EL (cell line): ENCODE results near the gene EVL.
"Not testable (repeated sequence)": the region's sequence is repeated elsewhere in the genome, so short reads cannot be mapped to it uniquely, and the experiment has no call there.

ENCODE experiments used
- DNase-seq: peaks from one replicate; pipeline ENCODE4 v3.0.0-alpha.2; 2016

EVL gene

DNA sequence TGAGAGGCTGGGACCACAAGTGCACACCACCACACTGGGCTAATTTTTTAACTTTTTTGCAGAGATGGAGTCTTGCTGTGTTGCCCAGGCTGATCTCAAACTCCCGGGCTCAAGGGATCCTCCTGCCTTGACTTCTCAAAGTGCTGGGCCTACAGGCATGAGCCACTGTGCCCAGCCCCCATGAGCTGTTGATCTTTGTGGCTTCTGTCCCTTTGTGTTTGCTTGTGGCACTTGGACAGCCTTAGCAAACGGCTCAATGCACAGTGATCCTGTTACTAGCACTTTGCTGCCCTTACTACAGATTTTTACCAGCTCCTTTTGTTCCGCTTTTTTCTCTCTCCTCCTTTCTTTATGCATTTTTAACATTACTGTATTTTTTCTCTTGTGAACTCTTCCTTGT, 25.3 kb upstream of the EVL start:
- DNase-seq: no peak

DNA sequence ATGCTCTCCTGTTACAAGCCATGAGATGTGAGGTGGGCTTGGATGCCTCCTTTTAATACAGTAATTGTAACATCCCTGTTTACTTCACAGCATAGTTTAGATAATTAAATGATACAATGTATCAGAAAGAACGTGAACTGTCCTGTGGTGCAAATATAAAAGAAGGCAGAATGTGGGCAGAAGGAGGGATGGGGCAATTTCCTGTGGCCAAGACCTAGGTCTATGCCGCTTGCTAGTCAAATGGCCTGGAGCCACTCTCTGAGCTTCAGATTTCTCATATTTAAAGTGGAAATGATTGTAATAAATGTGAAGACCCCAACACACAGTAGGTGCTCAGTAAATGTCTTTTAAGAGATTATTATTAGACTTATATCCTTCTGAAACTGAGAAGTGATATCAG, 24.0 kb upstream of the EVL start:
- no peak for DNase-seq

DNA sequence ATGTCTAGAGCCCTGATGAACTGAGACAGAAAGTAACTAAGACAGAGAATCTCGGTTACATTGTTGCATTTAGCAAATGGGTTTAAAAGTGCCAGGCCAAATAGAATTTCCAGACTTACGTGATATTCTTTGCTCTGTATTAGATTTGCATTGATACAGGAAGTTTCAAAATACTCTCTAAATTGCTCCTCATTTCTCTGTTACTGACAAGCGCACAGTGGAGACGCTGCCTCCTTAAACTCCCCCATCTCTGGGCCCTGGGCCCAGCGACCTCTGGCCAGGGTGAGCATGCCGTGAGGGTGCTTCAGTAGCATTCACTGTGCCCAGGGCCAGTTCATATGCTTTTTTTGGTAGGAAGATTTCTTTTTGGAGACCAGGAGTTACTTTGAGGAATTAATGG, 22.9 kb upstream of the EVL start:
- no peak for DNase-seq

GRCh38 chr14:100045642-100046344, 19.4 kb upstream of the EVL start:
- DNase-seq: peak; percentile 69

- no peak for DNase-seq
Measured at GRCh38 chr14:100047600-100047999, 17.6 kb upstream of the EVL start.

- DNase-seq: no peak
Measured at GRCh38 chr14:100048786-100049185, 16.4 kb upstream of the EVL start.

GRCh38 chr14:100049220-100049619, 16.0 kb upstream of the EVL start:
- DNase-seq: peak; percentile 30

DNA sequence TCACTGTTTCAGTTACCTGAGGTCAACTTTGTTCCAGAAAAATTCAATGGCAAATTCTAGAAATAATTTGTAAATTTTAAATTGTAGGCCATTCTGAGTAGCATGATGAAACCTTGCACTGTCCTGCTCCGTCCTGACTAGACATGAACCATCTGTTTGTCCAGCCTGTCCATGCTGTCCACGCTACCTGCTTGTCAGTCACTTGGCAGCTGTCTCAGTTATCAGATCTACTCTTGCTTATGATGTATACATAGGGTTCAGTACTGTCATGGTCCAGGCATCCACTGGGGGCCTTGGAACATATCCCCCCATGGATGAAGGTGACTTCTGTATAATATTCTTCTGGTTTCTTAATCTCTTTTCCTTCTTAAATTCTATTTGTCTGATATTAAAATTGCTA, 14.1 kb upstream of the EVL start:
- DNase-seq: no peak

DNA sequence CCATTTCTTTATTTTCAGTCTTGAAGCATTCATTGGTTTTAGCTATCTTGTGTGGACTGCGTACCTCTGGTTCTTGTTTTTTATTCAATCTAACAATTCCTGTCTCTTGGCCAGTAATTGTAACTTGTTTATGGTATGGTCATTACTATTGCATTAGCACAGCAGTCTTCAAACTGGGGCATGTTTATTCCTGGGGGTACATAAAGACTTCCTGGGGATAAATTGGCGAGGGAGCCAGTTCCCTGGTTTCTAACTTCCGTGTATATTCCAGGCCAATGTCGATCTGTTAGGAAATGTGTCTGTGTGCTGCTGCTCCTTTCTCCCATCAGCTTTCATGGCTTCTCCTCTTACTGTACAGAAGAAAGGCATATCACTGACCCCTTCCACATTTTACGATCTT, 13.7 kb upstream of the EVL start:
- DNase-seq: no peak

- DNase-seq: no peak
Measured at GRCh38 chr14:100052819-100053218, 12.4 kb upstream of the EVL start.

GRCh38 chr14:100054316-100055075, 10.7 kb upstream of the EVL start:
- no peak for DNase-seq

DNA sequence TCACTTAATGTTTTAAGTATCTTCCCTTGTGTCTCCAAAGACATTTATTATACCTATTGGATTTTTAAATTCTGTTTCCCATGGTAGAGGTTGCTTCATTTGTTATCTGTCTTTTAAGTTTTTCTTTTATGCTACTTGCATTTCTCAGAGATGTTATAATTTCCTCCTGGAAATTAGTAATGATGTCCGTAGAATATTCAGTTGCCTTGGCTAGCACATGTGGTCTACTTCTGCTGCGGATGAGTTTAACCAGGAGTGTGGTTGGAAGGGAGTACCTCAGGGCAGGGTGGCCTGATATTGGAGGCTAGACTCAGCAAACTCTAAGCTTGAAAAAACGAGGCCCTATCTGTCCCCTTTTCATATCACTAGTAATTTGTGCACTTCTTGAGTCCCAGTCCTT, 8.8 kb upstream of the EVL start:
- DNase-seq: no peak

- DNase-seq: peak; percentile 10
Measured at GRCh38 chr14:100056964-100057795, 8.0 kb upstream of the EVL start.

GRCh38 chr14:100058777-100059437, 6.3 kb upstream of the EVL start:
- DNase-seq: no peak

- DNase-seq: no peak
Measured at GRCh38 chr14:100059438-100059781, 5.8 kb upstream of the EVL start.

DNA sequence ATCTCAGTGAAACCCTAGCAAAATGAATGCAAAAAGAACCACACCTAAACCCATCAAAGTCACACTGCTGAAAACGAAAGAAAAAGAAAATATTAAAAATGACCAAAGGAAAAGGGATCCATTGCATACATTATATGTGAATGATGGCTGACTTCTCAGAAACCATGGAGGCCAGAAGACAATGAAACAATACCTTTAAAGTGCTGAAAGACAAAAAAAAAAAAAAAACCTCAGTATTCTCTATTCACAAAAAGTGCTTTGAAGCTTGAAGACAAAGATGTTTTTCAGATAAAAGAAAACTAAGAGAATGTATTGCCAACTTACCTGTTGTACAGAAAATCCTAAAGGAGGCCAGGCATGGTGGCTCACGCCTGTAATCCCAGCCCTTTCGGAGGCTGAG, 4.5 kb upstream of the EVL start:
- DNase-seq: no peak

- DNase-seq: no peak
Measured at GRCh38 chr14:100062590-100062989, 2.6 kb upstream of the EVL start.

GRCh38 chr14:100063314-100063941, 1.8 kb upstream of the EVL start:
- no peak for DNase-seq

GRCh38 chr14:100064335-100065092, 708 bp upstream of the EVL start:
- DNase-seq: not testable (repeated sequence)

GRCh38 chr14:100065942-100066574, 836 bp downstream of the EVL start:
- no peak for DNase-seq

DNA sequence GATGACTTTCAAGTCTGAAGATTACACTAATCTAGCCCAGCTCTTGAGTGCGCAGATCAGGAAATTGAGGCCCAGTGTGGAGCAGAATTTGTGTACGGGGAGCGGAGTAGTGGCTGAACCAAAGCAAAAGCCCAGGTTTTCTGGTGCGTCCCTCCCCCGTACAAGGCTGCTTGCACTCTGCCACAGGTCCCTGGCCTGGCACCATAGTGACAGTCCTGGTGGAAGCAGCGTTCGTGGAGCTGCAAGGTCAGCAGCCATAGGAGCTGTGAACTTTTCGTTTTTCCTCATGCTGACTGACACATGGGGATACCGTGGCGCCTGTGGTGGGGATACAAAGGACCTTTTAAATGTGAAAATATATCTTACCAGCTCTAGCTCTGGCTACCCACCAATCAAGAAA, 1.7 kb downstream of the EVL start:
- DNase-seq: no peak

- no peak for DNase-seq
Measured at GRCh38 chr14:100067481-100067880, 2.3 kb downstream of the EVL start.
